Uterus (tissue), 2 donors: ENCODE data around the gene RB1.

Experiments
- POLR2A ChIP-seq, 2 donors: fragments of 450-650 bp; IDR thresholded peaks; one replicate each; pipeline ENCODE4 v1.6.1; 2016; ENCODE audit warnings: antibody characterized with exemption in 2 of 2, mild to moderate bottlenecking in 1 of 2, moderate library complexity in 1 of 2
- TF ChIP-seq, protein P1 (sequence below), 4 experiments: fragments of 200-600 bp in 2 of 4; fragments of 450-650 bp in 2 of 4; sonication (generic) in 2 of 4; IDR thresholded peaks; one replicate each; pipeline ENCODE4 v1.5.1; 2016 to 2019; ENCODE audit warnings: antibody characterized with exemption in 4 of 4, mild to moderate bottlenecking in 2 of 4, moderate library complexity in 1 of 4

GRCh38 chr13:48404952-48405351 lies 101.4 kb downstream of the RB1 start:
- TF ChIP-seq, protein P1, sequence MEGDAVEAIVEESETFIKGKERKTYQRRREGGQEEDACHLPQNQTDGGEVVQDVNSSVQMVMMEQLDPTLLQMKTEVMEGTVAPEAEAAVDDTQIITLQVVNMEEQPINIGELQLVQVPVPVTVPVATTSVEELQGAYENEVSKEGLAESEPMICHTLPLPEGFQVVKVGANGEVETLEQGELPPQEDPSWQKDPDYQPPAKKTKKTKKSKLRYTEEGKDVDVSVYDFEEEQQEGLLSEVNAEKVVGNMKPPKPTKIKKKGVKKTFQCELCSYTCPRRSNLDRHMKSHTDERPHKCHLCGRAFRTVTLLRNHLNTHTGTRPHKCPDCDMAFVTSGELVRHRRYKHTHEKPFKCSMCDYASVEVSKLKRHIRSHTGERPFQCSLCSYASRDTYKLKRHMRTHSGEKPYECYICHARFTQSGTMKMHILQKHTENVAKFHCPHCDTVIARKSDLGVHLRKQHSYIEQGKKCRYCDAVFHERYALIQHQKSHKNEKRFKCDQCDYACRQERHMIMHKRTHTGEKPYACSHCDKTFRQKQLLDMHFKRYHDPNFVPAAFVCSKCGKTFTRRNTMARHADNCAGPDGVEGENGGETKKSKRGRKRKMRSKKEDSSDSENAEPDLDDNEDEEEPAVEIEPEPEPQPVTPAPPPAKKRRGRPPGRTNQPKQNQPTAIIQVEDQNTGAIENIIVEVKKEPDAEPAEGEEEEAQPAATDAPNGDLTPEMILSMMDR (IDR thresholded peaks at IDR 0.05), result no peak
- TF ChIP-seq POLR2A (IDR thresholded peaks at IDR 0.05), result no peak
